IPS-20b (cell line): ENCODE measurements around the gene KDM6A.
"Not testable (repeated sequence)": the region's sequence is repeated elsewhere in the genome, so short reads cannot be mapped to it uniquely, and the experiment has no call there.

Source experiments
- H3K27ac ChIP-seq: one replicate; pipeline ENCODE4 v1.5.1; 2013; ENCODE audit warnings: low read length
- H3K27me3 ChIP-seq: 2 replicates; pipeline ENCODE4 v1.6.1; 2013; ENCODE audit warnings: mild to moderate bottlenecking, low read length, inconsistent platforms; ENCODE audit not compliant: insufficient read depth
- H3K36me3 ChIP-seq: 2 replicates; pipeline ENCODE4 v1.6.1; 2013; ENCODE audit warnings: low read depth, mild to moderate bottlenecking, inconsistent platforms, low read length, moderate library complexity; ENCODE audit not compliant: insufficient read depth
- H3K4me1 ChIP-seq: 2 replicates; pipeline ENCODE4 v1.6.1; 2013; ENCODE audit warnings: mild to moderate bottlenecking, control low read depth, inconsistent platforms, low read length, moderate library complexity; ENCODE audit not compliant: insufficient read depth
- H3K4me3 ChIP-seq: 2 replicates; pipeline ENCODE4 v1.5.1; 2013; ENCODE audit warnings: mild to moderate bottlenecking, low read length, inconsistent platforms
- H3K9ac ChIP-seq: 2 replicates; pipeline ENCODE4 v1.6.1; 2013; ENCODE audit warnings: low read depth, mild to moderate bottlenecking, inconsistent platforms, low read length, moderate library complexity
- H3K9me3 ChIP-seq: 2 replicates; pipeline ENCODE4 v1.6.1; 2013; ENCODE audit warnings: mild to moderate bottlenecking, low read depth, low read length, inconsistent platforms; ENCODE audit not compliant: insufficient read depth

The KDM6A gene

GRCh38 chrX:44996277-44996676, 123.3 kb downstream of the KDM6A start:
- H3K4me1 ChIP-seq: no peaks in the 10 kb centered on the region; the same call in 1 of the 2 replicates

DNA sequence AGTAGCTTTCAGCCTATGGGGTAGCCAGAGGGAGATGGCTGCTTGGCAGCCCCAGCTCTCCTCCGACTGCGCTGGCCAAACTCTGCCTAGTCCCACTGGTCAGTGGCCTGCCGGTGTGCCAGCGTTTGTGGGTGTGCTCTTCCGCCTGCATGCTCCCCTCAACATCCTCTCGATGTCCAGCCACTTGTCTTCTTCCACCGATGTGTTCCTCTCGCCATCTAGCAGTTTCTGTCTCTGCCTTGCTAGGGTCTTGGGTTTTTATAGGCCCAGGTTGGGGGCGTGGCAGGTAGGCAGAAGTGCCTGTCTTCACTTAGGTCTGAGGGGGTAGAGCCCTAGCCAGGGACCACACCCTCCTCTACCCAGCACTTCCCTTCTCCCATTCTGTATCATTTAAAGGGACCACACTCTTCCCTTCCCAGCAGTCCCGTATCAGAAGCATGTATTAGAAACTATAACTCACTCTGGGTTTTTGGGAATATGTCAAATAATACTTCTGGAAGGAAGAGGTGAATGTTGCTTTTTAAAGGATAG, 124.4 kb downstream of the KDM6A start:
- Histone ChIP-seq H3K4me3 (no peak overlapping the region), H3K9ac (no peak overlapping the region), H3K9me3 (no peaks in the 10 kb centered on the region), H3K4me1 (no peaks in the 10 kb centered on the region; the same call in 1 of the 2 replicates), H3K27me3 (no peaks in the 10 kb centered on the region), H3K36me3 (0 out of 2 replicates have a peak, but pooled peaks cover 5% of the 10 kb centered on the region), H3K27ac (no peak overlapping the region)

More at GRCh38 chrX:44996277-44996676, 123.3 kb downstream of the KDM6A start:
- no peak overlapping the region for H3K27ac ChIP-seq
- H3K9me3 ChIP-seq: no peaks in the 10 kb centered on the region
- H3K27me3 ChIP-seq: no peaks in the 10 kb centered on the region
- no peak overlapping the region for H3K9ac ChIP-seq
- 0 out of 2 replicates have a peak, but pooled peaks cover 5% of the 10 kb centered on the region for H3K36me3 ChIP-seq
- H3K4me3 ChIP-seq: no peak overlapping the region

DNA sequence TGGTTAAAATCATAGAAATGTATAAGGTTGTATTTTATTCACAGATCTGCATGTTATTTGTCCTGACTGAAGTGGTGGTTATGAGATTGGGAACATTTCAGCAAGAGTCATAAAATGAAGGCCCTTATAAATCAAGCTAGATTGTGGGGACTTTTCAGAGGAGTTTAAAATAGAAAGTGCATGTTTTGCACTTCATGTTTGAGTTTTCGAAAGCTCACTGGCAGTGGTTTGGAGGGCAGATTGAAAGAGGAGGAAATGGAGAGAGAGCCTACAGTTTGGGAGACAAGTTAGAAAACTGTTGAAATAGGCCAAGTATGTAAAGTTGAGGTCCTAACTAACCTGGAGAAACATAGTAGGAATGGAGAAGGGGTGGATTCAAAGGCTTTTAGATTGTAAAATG, 124.9 kb downstream of the KDM6A start:
- no peaks in the 10 kb centered on the region for H3K9me3 ChIP-seq
- no peak overlapping the region for H3K27ac ChIP-seq
- H3K4me1 ChIP-seq: no peaks in the 10 kb centered on the region; the same call in 1 of the 2 replicates
- H3K36me3 ChIP-seq: 0 out of 2 replicates have a peak, but pooled peaks cover 5% of the 10 kb centered on the region
- no peak overlapping the region for H3K4me3 ChIP-seq
- H3K9ac ChIP-seq: no peak overlapping the region
- H3K27me3 ChIP-seq: no peaks in the 10 kb centered on the region

- H3K27ac ChIP-seq, H3K27me3 ChIP-seq, H3K9ac ChIP-seq, H3K4me3 ChIP-seq, H3K9me3 ChIP-seq, H3K4me1 ChIP-seq, H3K36me3 ChIP-seq: not testable (repeated sequence)
Observed at GRCh38 chrX:44999237-44999636, 126.2 kb downstream of the KDM6A start.

DNA sequence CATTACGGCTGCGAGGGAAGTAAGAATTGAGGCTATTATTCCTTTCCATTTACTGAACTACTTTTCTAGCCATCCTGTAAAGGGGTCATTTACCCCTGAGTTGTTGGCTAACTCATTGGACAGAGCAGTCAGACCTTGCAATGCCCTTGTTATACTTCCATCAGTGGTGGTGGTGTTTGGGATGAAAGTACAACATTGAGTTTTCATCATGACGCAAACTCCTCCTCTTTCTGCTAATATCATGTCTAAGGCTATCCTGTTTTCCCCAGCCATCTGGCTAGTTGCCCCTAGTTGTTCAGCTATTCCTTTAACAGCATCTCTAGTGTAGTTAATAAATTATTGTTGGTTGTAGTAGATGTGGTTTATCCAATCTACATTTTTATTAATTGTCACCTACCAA, 126.9 kb downstream of the KDM6A start:
- not testable (repeated sequence) for H3K9me3 ChIP-seq, H3K27me3 ChIP-seq, H3K9ac ChIP-seq, H3K27ac ChIP-seq, H3K4me1 ChIP-seq, H3K36me3 ChIP-seq, H3K4me3 ChIP-seq

DNA sequence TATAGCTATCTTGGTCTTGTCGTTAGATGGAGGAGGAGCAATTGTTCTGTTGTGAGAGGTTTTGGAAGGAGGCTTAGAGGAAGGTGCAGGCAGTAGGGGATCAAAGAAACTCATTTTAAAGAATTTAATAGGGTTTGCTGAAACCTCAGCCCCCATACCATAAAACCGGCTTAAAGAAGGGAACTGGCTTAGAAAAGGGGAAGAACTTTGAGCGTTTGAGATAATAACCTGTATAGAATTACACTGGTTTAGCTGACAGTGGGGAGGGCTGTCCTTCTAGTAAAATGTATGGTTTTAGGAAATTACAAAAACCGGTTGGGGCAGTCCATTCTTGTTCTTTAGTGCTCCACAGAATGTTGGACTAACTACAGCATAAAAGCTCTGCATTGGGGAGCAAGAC, 128.1 kb downstream of the KDM6A start:
- no peaks in the 10 kb centered on the region; the same call in 1 of the 2 replicates for H3K4me1 ChIP-seq
- H3K36me3 ChIP-seq: no peaks in the 10 kb centered on the region
- no peaks in the 10 kb centered on the region for H3K9me3 ChIP-seq
- H3K27me3 ChIP-seq: no peaks in the 10 kb centered on the region
- H3K9ac ChIP-seq: no peak overlapping the region
- H3K27ac ChIP-seq: no peak overlapping the region
- no peak overlapping the region for H3K4me3 ChIP-seq

- Histone ChIP-seq H3K4me1 (no peaks in the 10 kb centered on the region; the same call in 1 of the 2 replicates), H3K4me3 (no peak overlapping the region), H3K36me3 (no peaks in the 10 kb centered on the region), H3K27ac (no peak overlapping the region), H3K9me3 (no peaks in the 10 kb centered on the region), H3K27me3 (no peaks in the 10 kb centered on the region), H3K9ac (no peak overlapping the region)
Observed at GRCh38 chrX:45003085-45003484, 130.1 kb downstream of the KDM6A start.

GRCh38 chrX:45006002-45006800, 133.2 kb downstream of the KDM6A start:
- no peak overlapping the region for H3K27ac ChIP-seq
- no peak overlapping the region for H3K9ac ChIP-seq
- H3K4me1 ChIP-seq: peaks cover 3% of the 10 kb centered on the region
- H3K9me3 ChIP-seq: no peaks in the 10 kb centered on the region
- H3K4me3 ChIP-seq: no peak overlapping the region
- H3K27me3 ChIP-seq: no peaks in the 10 kb centered on the region
- peaks cover 5% of the 10 kb centered on the region; the same call in 1 of the 2 replicates for H3K36me3 ChIP-seq

GRCh38 chrX:45007598-45007997, 134.6 kb downstream of the KDM6A start:
- H3K27me3 ChIP-seq: no peaks in the 10 kb centered on the region
- no peak overlapping the region for H3K4me3 ChIP-seq
- no peak overlapping the region for H3K27ac ChIP-seq
- peaks cover 5% of the 10 kb centered on the region; the same call in 1 of the 2 replicates for H3K36me3 ChIP-seq
- no peak overlapping the region for H3K9ac ChIP-seq
- H3K4me1 ChIP-seq: peaks cover 3% of the 10 kb centered on the region
- H3K9me3 ChIP-seq: no peaks in the 10 kb centered on the region

DNA sequence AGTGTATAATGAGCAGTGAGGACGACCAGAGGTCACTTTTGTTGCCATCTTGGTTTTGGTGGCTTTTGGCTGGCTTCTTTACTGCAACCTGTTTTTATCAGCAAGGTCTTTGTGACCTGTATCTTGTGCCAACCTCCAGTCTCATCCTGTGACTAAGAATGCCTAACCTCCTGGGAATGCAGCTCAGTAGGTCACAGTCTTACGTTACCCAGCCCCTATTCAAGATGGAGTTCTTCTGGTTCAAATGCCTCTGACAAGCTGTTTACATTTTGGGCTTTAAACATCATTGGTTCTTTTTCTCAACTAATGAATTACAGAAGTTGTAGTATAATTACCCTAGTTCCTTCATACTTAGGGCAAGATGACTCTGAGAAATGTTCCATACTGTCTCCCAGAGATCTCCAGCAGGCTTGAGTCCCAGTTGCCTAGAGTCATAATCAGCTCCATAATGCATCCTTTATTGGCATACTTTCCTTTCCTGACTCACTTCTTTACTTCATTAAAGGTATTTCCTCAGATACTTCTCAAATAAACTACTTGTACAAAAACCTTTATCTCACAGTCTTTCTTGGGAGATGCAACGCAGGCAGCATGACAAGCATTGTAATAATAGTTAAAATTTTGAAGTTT, 136.5 kb downstream of the KDM6A start:
- Histone ChIP-seq H3K27ac (no peak overlapping the region), H3K9me3 (no peaks in the 10 kb centered on the region), H3K4me3 (no peak overlapping the region), H3K27me3 (no peaks in the 10 kb centered on the region), H3K36me3 (peaks cover 5% of the 10 kb centered on the region; the same call in 1 of the 2 replicates), H3K9ac (no peak overlapping the region), H3K4me1 (peaks cover 3% of the 10 kb centered on the region)

DNA sequence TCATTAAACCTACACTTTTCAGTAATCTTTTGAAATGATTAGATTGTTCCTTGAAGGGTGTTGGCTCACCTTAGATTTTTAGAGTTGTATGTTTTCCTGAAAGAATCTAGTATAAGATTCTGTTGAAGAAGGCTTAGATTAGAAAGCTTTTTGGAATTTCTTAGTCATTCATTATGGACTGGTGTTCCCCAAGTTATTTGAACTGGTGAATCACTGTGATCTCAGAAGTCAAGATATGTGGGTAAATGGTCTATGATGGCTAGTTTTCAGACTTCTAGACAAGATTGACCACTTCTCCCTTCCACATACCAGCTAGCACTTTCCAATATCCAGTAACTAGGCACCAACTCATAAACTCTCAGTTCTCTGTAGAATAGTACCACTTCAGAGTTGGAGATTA, 138.1 kb downstream of the KDM6A start:
- Histone ChIP-seq H3K9me3 (no peaks in the 10 kb centered on the region), H3K36me3 (peaks cover 5% of the 10 kb centered on the region; the same call in 1 of the 2 replicates), H3K27ac (no peak overlapping the region), H3K27me3 (no peaks in the 10 kb centered on the region), H3K4me1 (peaks cover 3% of the 10 kb centered on the region), H3K4me3 (no peak overlapping the region), H3K9ac (no peak overlapping the region)

DNA sequence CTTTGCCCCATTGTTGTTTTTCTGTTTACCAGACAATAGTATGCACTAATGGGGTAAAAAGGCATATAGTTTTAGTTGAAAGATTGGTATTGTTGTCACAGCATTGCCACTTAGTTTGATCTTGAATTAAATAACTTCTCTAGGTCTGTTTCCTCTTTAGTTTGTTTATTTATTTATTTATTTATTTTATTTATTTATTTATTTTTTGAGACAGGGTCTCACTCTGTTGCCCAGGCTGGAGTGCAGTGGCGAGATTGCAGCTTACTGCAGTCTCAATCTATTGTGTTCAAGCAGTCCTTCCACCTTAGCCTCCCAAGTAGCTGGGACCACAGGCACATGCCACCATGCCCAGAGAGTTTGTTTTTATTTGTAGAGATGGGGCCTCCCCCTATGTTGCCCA, 138.6 kb downstream of the KDM6A start:
- Histone ChIP-seq H3K4me3 (no peak overlapping the region), H3K27me3 (no peaks in the 10 kb centered on the region), H3K4me1 (peaks cover 3% of the 10 kb centered on the region), H3K27ac (no peak overlapping the region), H3K9ac (no peak overlapping the region), H3K9me3 (no peaks in the 10 kb centered on the region), H3K36me3 (peaks cover 5% of the 10 kb centered on the region; the same call in 1 of the 2 replicates)
